ENCODE data around the gene MYPN.

DNA sequence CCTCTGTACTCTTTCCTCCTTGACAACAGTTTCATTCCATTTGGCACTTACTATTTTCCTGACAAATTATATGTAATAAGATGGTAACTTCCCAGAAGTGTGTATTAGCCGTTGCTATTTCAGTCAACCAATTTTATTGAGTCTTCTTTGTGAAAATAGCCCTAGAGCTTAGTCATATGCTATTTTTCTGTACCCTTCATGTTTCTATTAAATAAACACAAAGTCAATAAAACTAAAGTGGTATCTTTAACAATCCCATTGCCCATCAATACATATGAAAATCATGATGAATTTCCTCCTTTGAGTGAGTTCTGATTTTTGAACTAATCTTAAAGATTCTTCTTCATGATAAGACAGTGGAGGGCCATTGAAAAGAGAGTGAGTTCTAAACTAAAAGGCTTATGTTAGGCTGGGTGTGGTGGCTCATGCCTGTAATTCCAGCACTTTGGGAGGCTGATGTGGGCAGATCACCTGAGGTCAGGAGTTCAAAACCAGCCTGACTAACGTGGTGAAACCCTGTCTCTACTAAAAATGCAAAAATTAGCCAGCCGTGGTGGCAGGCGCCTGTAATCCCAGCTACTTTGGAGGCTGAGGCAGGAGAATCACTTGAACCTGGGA lies 5.9 kb upstream of the MYPN start:
- TF ChIP-seq, protein P1, sequence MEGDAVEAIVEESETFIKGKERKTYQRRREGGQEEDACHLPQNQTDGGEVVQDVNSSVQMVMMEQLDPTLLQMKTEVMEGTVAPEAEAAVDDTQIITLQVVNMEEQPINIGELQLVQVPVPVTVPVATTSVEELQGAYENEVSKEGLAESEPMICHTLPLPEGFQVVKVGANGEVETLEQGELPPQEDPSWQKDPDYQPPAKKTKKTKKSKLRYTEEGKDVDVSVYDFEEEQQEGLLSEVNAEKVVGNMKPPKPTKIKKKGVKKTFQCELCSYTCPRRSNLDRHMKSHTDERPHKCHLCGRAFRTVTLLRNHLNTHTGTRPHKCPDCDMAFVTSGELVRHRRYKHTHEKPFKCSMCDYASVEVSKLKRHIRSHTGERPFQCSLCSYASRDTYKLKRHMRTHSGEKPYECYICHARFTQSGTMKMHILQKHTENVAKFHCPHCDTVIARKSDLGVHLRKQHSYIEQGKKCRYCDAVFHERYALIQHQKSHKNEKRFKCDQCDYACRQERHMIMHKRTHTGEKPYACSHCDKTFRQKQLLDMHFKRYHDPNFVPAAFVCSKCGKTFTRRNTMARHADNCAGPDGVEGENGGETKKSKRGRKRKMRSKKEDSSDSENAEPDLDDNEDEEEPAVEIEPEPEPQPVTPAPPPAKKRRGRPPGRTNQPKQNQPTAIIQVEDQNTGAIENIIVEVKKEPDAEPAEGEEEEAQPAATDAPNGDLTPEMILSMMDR (IDR thresholded peaks at IDR 0.05) = no peak
- TF ChIP-seq ZFX (IDR thresholded peaks at IDR 0.05; ENCODE audit: borderline replicate concordance) = no peak

Measured in 22Rv1 (cell line).